NCI-H1105 treated with DMSO at 0.1 percent for 48 hours (cell line): ENCODE data around the gene LRP5.

Experiments used
- DNase-seq: peaks from one replicate; lab custom pipeline; 2025; lab: John Stamatoyannopoulos, UW

The LRP5 gene

DNA sequence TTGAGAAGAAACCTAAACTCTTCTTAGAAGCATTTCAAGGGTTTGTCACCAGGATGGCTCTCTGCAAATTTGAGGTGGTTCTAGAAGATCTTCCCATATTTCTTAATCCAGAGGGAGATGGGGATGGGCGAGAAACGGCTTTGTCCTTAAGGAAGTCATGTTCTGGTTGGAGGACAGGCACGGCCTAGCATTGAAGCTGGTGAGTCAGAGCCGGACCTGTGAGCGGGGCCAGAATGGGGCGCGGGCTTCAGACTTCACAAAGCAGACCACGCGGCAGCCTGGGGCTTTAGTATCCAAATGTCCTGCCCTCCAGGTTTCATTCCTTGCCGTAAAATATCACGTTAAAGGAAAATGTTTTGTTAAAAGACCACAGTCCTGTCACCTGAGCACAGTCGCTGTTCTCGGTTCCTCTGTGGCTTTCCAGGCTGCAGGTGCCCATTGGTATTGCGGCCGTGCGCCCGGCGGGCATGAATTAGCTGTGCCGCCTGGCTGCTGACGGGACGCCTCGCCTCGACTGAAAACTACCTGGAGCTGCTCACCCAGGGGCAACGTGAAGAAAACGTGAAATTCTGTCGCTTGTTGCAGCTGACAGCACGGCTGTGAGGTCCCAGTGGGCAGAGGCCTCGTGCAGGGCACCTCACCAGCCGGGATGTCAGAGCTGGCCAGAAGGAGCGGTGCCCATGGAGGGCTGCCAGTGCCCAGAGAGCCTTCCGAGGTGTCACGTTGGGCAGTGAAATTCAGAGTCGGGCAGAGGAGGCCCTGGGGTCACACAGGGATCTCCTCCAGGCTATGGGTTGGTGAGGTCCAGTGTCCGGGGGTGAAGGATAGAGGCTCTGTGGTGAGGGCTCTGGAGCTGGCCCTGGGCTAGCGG, 59.0 kb downstream of the LRP5 start:
- no peak for DNase-seq

- DNase-seq = no peak
These were observed 59.7 kb downstream of the LRP5 start for GRCh38 chr11:68372114-68372513.

DNA sequence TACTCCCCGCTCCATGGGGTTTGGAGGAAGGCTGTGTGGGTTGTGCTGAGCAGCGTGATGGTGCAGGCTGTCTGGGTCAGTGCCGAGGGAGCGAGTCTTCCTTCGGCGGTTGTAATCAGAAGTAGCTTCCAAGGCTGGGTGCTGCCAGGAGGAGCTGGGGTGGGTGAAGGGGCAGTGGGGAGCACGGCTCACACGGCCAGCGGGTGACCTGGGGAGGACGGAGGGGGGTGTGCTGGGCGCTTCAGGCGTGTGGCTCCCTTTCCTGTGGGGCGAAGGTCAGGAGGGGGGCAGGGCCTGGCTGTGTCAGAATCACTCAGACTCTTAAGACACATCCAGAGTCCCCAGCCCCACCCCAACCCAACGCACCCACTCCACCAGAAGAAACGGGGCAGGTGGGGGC, 60.2 kb downstream of the LRP5 start:
- no peak for DNase-seq

GRCh38 chr11:68373189-68373814, 60.9 kb downstream of the LRP5 start:
- no peak for DNase-seq

DNA sequence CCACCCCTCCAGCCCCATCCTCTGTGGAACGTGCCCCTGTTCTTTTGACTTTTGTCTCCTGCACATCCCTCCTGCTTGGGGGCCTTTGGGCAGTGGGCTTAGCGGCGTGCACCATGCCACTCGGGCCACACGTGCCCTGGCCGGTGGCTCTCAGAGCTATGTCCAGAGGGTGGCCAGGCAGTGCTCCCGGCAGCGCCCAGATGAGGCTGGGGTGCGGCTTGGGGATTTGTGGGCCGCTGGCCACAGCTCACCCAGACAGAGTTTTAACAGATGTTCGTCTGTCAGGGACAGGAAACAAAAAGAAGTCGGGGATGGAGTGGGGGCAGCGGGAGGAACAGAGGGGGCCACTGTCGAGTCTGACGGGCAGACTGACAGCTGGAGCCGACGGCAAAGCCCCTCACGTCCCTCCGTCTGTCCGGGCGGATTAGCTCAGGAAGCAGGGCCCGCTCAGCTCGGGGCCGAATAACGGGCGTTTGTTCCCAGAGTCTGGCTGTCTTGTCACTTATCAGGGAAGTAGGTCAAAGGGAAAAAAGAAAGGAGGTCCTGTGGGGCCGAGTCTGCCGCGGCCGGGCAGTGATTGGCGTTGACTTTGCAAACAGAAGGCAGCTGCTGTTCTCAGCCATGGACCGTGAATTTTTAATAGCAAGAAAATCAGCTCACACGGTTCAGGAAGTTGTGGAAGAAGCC, 61.6 kb downstream of the LRP5 start:
- DNase-seq = no peak

DNA sequence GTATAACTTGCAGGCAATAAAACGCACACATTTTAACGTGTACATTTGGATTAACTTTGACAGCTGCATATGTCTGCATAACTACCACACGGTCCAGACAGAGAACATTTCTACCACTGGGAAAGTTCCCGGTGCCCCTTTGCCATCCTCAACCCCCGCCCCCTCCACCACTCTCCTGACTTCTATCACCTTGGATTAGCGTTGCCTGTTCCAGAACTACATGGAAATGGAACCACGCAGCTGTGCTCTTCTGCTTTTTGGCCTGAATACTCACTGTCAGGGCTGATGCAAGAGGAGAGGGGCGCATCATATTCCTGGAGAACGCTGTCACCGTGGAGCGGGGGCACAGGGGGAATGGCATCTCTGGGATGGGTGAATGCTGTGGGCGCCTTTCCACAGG, 62.1 kb downstream of the LRP5 start:
- no peak for DNase-seq

DNA sequence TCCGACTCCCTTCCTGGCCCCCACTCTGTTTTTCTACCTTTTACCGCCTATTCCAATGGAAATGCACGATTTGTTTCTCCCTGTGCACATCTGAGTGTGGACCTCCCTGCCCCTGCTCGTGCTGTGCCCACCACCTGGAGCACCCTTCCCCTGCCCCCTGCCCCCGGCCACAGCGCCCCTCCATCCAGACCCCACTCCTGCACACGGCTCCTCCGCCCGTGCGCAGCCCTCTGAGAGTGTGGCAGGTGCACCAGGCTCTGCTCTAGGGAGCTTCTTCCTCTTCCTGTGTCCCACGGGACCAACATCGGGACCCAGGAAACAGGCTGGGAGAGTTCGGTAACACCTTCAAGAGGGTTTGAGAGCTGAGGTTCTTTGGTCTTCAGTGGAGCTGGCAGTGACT, 62.9 kb downstream of the LRP5 start:
- no peak for DNase-seq

- no peak for DNase-seq
These were observed 63.4 kb downstream of the LRP5 start for GRCh38 chr11:68375766-68376165.

DNA sequence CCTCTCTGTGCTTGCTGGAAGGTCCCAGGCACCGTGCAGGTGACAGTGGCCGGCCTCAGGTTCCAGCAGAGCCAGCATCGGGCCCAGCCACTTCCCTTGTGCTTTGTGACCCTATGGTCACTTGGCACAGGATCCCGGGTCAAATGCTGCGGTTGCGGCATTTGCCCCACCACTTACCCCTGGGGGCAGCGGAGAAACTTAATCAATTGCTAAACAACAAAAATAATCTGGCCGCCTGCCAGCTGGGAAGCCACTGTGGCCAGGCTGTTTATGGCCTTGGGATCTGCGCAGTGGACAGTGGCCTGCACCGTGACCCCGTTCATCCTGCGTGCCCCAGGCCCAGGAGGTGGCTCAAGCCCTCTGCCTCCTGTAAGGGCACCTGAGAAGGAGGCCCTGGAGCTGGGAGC, 65.0 kb downstream of the LRP5 start:
- no peak for DNase-seq

DNA sequence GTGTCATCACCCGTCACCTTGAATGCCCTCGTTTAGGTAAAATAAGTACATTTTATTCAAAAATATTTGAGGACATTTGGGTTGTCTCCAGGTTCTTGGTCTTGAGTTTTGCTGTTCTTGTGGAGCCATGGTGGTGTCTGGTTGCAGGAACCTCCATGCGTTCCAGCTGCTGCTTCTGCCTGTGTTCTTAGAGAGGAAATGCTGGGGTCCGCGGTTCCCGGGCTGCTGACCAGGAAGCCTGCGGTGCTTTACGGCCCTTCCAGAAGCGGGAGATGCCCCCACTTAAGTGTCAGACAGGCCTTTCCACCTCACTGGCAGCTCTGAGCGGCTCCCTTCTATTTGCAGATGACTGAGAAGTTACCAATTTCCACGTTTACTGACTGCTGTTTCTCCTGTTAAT, 66.8 kb downstream of the LRP5 start:
- no peak for DNase-seq

DNA sequence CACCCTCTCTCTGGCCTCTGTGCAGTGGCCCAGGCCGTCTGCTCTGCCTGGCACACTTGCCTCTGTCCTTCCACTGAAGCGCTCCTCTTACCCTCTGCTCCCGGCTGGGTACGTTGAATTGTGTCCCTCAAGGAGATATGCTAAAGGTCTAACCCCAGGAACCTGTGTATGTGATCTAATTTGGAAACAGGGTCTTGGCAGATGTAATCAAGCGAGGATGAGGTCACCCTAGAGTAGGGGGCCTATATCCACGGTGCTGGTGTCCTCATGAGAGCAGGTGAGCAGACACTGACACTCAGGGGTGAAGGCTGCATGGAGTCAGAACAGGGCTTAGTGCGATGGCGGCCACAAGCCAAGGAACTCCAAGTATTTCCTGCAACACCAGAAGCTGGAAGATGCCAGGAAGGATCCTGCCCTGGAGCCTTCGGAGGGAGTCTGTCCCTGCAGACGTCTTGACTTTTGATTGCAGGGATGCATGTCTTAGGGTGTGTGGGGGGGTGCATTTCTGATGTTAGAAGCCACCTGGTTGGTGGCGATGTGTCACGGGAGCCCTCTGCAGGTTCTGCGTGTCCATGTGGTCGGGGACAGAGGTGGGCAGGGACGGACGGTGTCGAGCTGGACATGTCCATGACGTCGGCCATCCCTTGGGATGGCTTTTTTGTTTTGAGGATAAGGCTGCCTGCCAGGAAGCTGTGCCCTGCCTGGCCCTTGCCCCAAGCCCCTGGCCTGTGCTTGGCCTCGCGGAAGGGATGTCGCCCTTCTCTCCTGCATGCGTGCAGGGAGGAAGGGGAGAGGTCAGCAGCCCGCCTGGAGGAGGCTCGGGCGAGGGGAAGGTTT, 68.6 kb downstream of the LRP5 start:
- no peak for DNase-seq

DNA sequence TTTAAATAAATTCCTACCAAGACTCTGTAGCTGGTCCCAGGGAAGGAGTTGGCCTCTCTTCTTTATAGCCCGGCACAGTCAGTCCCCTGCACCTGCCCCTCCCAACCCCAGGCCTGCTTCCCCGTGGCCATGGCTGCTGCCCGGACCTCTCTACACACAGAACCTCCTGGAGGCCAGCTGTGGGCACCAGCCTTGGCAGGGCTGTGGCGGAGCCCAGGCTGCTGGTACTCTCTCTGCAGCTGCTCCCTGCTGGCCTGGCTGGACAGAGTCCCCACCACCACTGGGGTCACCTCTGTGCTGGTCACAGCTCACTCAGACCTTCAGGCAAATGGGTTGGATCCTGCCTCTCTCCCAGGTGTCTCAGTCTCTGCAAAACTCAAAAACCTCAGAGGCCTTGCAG, 69.3 kb downstream of the LRP5 start:
- no peak for DNase-seq

DNA sequence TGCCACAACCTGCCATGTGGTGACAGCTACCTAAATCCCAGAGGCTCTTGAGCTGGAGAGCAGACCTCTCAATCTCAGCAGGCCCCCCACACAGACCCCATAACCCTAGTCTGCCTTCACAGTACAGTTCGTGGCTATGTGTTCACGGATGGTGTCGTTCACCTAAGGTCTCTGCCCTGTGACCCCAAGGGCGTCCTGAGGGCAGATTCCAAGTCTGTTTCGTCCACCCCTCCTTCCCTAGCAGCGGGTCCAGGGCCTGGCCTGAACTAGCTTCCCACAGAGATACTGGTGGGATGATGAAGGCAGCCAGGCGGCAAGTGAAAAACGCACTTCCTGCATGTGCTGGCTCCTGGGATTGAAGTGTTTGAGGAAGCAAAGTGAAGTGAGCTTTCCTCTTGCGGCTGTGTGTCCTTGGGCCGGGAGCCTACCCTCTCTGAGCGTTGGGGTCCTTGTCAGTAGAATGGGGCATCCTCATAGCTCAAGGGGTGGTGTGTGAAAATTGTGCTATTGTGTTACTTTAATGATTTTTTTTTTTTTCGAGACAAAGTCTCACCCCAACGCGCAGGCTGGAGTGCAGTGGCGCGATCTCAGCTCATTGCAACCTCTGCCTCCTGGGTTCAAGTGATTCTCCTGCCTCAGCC, 70.1 kb downstream of the LRP5 start:
- DNase-seq = no peak

DNA sequence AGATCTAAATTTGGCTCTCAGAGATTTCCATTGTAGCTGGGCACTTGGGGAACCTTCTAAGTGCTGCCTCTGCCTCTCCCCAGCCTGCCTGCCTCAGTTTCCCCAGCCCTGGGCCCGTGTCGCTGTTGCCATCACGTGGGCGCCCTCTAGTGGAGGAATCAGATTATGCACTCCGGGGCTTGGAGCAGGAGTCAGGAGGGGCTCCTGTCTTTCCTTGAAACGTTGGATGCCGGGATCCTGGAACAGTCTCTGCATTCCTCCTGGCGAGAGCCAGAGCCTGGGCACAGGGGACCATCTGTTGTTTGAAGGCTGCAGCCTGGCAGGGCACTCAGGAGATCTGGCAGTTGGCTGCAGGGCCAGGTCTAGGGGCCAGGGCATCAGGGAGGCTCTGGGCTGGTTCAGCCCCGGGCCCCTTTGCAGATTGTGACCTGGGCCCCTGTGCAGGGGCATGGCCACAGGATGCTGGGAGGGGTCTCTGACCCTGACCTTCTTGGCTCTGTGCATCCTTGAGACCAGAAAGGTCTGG, 71.6 kb downstream of the LRP5 start:
- peak; percentile 2 for DNase-seq

GRCh38 chr11:68384530-68385081, 72.2 kb downstream of the LRP5 start:
- DNase-seq = no peak

- DNase-seq = no peak
These were observed 72.7 kb downstream of the LRP5 start for GRCh38 chr11:68385128-68385527.

DNA sequence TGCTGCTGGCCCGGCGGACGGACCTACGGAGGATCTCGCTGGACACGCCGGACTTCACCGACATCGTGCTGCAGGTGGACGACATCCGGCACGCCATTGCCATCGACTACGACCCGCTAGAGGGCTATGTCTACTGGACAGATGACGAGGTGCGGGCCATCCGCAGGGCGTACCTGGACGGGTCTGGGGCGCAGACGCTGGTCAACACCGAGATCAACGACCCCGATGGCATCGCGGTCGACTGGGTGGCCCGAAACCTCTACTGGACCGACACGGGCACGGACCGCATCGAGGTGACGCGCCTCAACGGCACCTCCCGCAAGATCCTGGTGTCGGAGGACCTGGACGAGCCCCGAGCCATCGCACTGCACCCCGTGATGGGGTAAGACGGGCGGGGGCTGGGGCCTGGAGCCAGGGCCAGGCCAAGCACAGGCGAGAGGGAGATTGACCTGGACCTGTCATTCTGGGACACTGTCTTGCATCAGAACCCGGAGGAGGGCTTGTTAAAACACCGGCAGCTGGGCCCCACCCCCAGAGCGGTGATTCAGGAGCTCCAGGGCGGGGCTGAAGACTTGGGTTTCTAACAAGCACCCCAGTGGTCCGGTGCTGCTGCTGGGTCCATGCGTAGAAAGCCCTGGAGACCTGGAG, 74.1 kb downstream of the LRP5 start:
- DNase-seq = no peak

GRCh38 chr11:68387840-68388239, 75.4 kb downstream of the LRP5 start:
- no peak for DNase-seq

- DNase-seq = no peak
These were observed 76.3 kb downstream of the LRP5 start for GRCh38 chr11:68388595-68389198.

- DNase-seq = no peak
These were observed 77.9 kb downstream of the LRP5 start for GRCh38 chr11:68390315-68390714.
